Neural progenitor cell (in vitro differentiated cells): ENCODE measurements around the gene B4GALNT3.

Experiments used
- EZH2 ChIP-seq: fragments of 200-600 bp; sonication (generic); IDR thresholded peaks from 2 replicates; pipeline ENCODE4 v1.6.1; 2017; ENCODE audit warnings: antibody characterized with exemption, mild to moderate bottlenecking, moderate library complexity
- TF ChIP-seq, protein P1 (sequence below): fragments of 200-600 bp; sonication (generic); IDR thresholded peaks from 2 replicates; pipeline ENCODE4 v1.5.1; 2017; ENCODE audit warnings: antibody characterized with exemption, mild to moderate bottlenecking

DNA sequence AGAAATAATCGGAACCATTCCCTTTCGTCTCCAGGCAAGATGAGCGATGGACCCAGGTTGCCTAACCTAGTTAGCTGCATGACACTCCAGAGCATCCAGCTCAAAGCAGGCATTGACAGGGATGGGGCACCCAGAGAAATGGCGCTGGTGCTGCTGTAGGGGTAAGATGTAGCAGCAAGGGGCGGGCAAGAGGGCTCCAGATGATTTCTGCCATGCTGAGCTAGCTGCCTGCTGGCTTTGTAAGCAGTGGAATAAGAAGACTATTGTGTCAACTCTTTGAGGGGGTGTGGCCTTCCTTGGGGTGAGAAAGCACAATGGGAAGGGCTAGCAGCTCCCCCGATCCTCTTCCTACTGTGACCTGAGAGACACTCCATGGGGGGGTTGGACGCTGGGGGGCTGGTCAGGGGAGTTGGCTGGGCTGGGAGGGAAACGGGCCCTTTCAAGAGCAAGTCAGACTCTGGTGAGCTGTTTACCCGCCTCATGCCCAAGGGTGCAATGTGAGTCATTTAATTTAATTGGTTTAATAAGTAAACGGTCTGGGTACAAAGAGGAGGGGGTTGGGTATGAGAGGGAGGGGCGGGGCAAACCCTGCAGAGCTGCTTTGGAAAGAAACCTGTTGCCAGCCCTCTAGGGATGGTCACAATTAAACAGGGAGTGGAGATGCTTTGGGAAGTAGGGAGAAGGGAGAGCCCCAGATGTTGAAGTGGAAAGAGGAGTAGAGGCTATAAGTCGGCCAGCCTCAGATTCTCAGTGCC, 50.5 kb downstream of the B4GALNT3 start:
- TF ChIP-seq EZH2 = no peak
- TF ChIP-seq, protein P1, sequence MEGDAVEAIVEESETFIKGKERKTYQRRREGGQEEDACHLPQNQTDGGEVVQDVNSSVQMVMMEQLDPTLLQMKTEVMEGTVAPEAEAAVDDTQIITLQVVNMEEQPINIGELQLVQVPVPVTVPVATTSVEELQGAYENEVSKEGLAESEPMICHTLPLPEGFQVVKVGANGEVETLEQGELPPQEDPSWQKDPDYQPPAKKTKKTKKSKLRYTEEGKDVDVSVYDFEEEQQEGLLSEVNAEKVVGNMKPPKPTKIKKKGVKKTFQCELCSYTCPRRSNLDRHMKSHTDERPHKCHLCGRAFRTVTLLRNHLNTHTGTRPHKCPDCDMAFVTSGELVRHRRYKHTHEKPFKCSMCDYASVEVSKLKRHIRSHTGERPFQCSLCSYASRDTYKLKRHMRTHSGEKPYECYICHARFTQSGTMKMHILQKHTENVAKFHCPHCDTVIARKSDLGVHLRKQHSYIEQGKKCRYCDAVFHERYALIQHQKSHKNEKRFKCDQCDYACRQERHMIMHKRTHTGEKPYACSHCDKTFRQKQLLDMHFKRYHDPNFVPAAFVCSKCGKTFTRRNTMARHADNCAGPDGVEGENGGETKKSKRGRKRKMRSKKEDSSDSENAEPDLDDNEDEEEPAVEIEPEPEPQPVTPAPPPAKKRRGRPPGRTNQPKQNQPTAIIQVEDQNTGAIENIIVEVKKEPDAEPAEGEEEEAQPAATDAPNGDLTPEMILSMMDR = no peak
